GM12873 (cell line): ENCODE results near the gene PMS1.

ENCODE experiments used
- CTCF ChIP-seq: IDR thresholded peaks from 2 replicates; pipeline ENCODE4 v1.5.1; 2012; ENCODE audit warnings: low read depth, mild to moderate bottlenecking, moderate library complexity, low read length, control low read depth; ENCODE audit not compliant: insufficient read depth; ENCODE audit errors: missing control alignments

PMS1 gene

GRCh38 chr2:189770590-189771322 lies 13.5 kb upstream of the PMS1 start:
- TF ChIP-seq CTCF = no peak

- TF ChIP-seq CTCF = no peak
Measured at GRCh38 chr2:189772212-189772611, 12.0 kb upstream of the PMS1 start.

DNA sequence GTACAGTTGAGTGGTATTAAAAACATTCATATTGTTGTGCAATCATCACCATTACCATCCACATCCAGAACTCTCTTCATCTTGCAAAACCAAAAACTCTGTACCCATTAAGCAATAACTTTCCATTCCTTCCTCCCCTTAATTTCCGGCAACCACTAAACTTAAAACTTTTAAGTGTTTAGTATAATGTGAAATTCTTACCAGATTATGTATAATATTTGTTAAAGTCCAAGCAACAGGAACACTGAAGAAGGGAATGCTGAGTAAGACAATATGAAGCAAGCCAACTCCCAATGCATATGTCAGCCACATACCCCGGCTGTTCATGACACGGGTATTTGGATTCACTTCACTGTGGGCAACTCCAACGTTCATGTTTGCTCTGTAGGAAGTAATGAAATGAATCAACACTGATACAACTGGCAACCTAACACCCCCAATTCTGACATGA lies 2.0 kb upstream of the PMS1 start:
- TF ChIP-seq CTCF = no peak

DNA sequence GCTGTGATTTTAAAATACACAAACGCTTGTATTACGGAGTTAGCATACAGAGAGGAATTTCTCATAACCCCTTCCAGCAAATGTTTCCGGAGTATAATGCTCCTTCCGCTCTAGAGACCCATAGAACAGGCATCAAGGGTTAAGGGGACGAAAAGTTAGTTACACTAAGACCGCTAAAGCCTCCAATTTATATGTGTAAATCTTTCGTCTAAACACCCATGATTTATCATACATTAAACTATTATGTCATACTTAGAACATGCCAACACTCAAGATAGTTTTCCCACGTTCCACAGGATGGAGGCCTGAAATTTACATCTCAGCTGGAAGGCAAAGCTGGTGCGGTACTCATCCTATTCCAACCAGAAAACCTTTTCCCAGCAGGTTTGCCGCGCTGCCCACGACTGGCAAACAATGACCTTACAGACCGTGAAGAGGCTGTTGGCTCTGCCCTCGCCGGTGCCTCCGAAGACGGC lies 761 bp upstream of the PMS1 start:
- TF ChIP-seq CTCF = no peak

- no peak for TF ChIP-seq CTCF
Measured at GRCh38 chr2:189791338-189792042, 7.2 kb downstream of the PMS1 start.

DNA sequence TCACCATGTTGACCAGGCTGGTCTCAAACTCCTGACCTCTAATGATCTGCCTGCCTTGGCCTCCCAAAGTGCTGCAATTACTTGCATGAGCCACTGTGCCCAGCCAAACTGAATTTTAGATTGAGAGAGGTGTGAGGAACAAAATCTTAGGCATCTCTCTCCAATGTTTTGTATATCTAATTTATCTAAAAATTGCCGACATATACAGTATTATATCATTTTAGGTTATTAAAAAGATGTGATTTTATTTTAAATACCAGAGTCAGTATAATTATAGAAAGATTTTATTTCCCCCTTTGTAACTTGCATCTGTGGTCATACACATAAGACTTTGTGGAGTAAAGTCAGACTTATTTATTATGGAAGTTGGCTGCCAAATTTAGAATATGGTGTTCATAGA lies 10.1 kb downstream of the PMS1 start:
- no peak for TF ChIP-seq CTCF

GRCh38 chr2:189797902-189798301 lies 13.7 kb downstream of the PMS1 start:
- no peak for TF ChIP-seq CTCF
